ENCODE measurements around the gene CLTB.
A peak's percentile ranks its signal among the peaks of the same experiment; 100 is the strongest.
"Not testable (repeated sequence)": the region's sequence is repeated elsewhere in the genome, so short reads cannot be mapped to it uniquely, and the experiment has no call there.

The CLTB gene

GRCh38 chr5:176415952-176416924 lies at the start of gene CLTB:
TSS of gene CLTB (minus strand) at chr5:176416539. CDS start at chr5:176416363, 176 bp downstream.
- peak; percentile 91 for DNase-seq

- DNase-seq, result no peak
These were observed 46.9 kb upstream of the CLTB start for GRCh38 chr5:176463113-176463764.

GRCh38 chr5:176461349-176461748 lies 45.0 kb upstream of the CLTB start:
- DNase-seq, result no peak

GRCh38 chr5:176458904-176459561 lies 42.7 kb upstream of the CLTB start:
- no peak for DNase-seq

GRCh38 chr5:176454724-176455394 lies 38.5 kb upstream of the CLTB start:
- no peak for DNase-seq

GRCh38 chr5:176450077-176450476 lies 33.7 kb upstream of the CLTB start:
- DNase-seq, result no peak

GRCh38 chr5:176447978-176448608 lies 31.8 kb upstream of the CLTB start, which contains the start of gene FAF2:
TSS of gene FAF2 (plus strand) at chr5:176448385. CDS start at chr5:176448408, 23 bp downstream.
- peak; percentile 98 for DNase-seq

GRCh38 chr5:176447591-176447977 lies 31.2 kb upstream of the CLTB start:
- no peak for DNase-seq

GRCh38 chr5:176446884-176447590 lies 30.7 kb upstream of the CLTB start:
- DNase-seq, result peak; percentile 1

- no peak for DNase-seq
These were observed 29.8 kb upstream of the CLTB start for GRCh38 chr5:176446028-176446665.

- DNase-seq, result no peak
These were observed 28.4 kb upstream of the CLTB start for GRCh38 chr5:176444742-176445141.

- DNase-seq, result not testable (repeated sequence)
These were observed 26.6 kb upstream of the CLTB start for GRCh38 chr5:176442911-176443310.

- no peak for DNase-seq
These were observed 25.6 kb upstream of the CLTB start for GRCh38 chr5:176441921-176442323.

- no peak for DNase-seq
These were observed 24.8 kb upstream of the CLTB start for GRCh38 chr5:176440927-176441706.

- no peak for DNase-seq
These were observed 22.8 kb upstream of the CLTB start for GRCh38 chr5:176438959-176439757.

GRCh38 chr5:176436656-176437055 lies 20.3 kb upstream of the CLTB start:
- DNase-seq, result no peak

- DNase-seq, result no peak
These were observed 16.4 kb upstream of the CLTB start for GRCh38 chr5:176432707-176433106.

- DNase-seq, result no peak
These were observed 13.6 kb upstream of the CLTB start for GRCh38 chr5:176429972-176430371.

- DNase-seq, result no peak
These were observed 11.6 kb upstream of the CLTB start for GRCh38 chr5:176427971-176428370.
